Neural cell (in vitro differentiated cells): Measurements from ENCODE around the gene CCDC112. TPM values are rescaled to one million over a fixed set of nuclear protein-coding genes. Genes with fewer than 3 reads are reported as not detected.
"Not testable (repeated sequence)": the region's sequence is repeated elsewhere in the genome, so short reads cannot be mapped to it uniquely, and the experiment has no call there.

Experiments
- H2AFZ ChIP-seq: fragments of 200-600, 300-800 bp; sonication (generic), shearing (Covaris generic); 2 replicates; pipeline ENCODE4 v1.6.0; 2014; ENCODE audit warnings: low read depth, mild to moderate bottlenecking, antibody characterized with exemption, low read length, moderate library complexity
- H3F3A ChIP-seq: fragments of 200-600 bp; shearing (Covaris generic); 2 replicates; pipeline ENCODE4 v1.6.1; 2016; ENCODE audit warnings: mild to moderate bottlenecking, moderate library complexity, mixed read lengths, antibody characterized with exemption, low read length; ENCODE audit not compliant: insufficient read depth, poor library complexity, severe bottlenecking
- H3K27ac ChIP-seq: fragments of 200-600, 300-800 bp; sonication (generic), shearing (Covaris generic); 2 replicates; pipeline ENCODE4 v1.5.1; 2014; ENCODE audit warnings: mild to moderate bottlenecking, low read length, moderate library complexity
- H3K27me3 ChIP-seq: fragments of 300-800, 200-600 bp; sonication (generic), shearing (Covaris generic); 2 replicates; pipeline ENCODE4 v1.6.0; 2014; ENCODE audit warnings: mild to moderate bottlenecking, low read depth, low read length, moderate library complexity; ENCODE audit not compliant: insufficient read depth
- H3K36me3 ChIP-seq: fragments of 300-800, 200-600 bp; sonication (generic), shearing (Covaris generic); 2 replicates; pipeline ENCODE4 v1.5.1; 2014; ENCODE audit warnings: mild to moderate bottlenecking, antibody characterized with exemption, low read length, moderate library complexity; ENCODE audit not compliant: insufficient read depth
- H3K4me2 ChIP-seq: fragments of 300-800, 200-600 bp; sonication (generic), shearing (Covaris generic); 2 replicates; pipeline ENCODE4 v1.6.0; 2014; ENCODE audit warnings: mild to moderate bottlenecking, low read length
- H3K4me3 ChIP-seq: fragments of 300-800, 200-600 bp; sonication (generic), shearing (Covaris generic); 2 replicates; pipeline ENCODE4 v1.5.1; 2014; ENCODE audit warnings: mild to moderate bottlenecking, low read length, moderate library complexity
- H3K79me2 ChIP-seq: fragments of 200-600 bp; shearing (Covaris generic); replicated peaks from 2 replicates; pipeline ENCODE4 v1.6.0; 2014; ENCODE audit warnings: mild to moderate bottlenecking, low read length, moderate library complexity; ENCODE audit not compliant: insufficient read depth
- H3K9ac ChIP-seq: fragments of 300-800, 200-600 bp; sonication (generic), shearing (Covaris generic); 2 replicates; pipeline ENCODE4 v1.6.1; 2016; ENCODE audit warnings: mild to moderate bottlenecking, low read length, mixed read lengths
- H3K9me2 ChIP-seq: fragments of 200-600 bp; shearing (Covaris generic); 2 replicates; pipeline ENCODE4 v1.6.1; 2016; ENCODE audit warnings: mild to moderate bottlenecking, low read length, mixed read lengths; ENCODE audit not compliant: insufficient read depth
- H3K9me3 ChIP-seq: fragments of 200-600, 300-800 bp; sonication (generic), shearing (Covaris generic); 2 replicates; pipeline ENCODE4 v1.6.1; 2016; ENCODE audit warnings: mild to moderate bottlenecking, mixed run types, low read length, moderate library complexity, mixed read lengths
- H4K20me1 ChIP-seq: fragments of 200-600 bp; shearing (Covaris generic); 2 replicates; pipeline ENCODE4 v1.6.1; 2016; ENCODE audit warnings: mild to moderate bottlenecking, mixed run types; ENCODE audit not compliant: insufficient read depth
- EP300 ChIP-seq: fragments of 450-650 bp; conservative IDR thresholded peaks from 2 replicates; pipeline ENCODE4 v1.6.1; 2014; ENCODE audit warnings: antibody characterized with exemption, mild to moderate bottlenecking, moderate library complexity; ENCODE audit not compliant: poor library complexity, severe bottlenecking
- SMC3 ChIP-seq: fragments of 450-650 bp; conservative IDR thresholded peaks from 2 replicates; pipeline ENCODE4 v1.6.1; 2014; ENCODE audit warnings: antibody characterized with exemption, mild to moderate bottlenecking, moderate library complexity; ENCODE audit not compliant: poor library complexity
- TAF1 ChIP-seq: IDR thresholded peaks from 2 replicates; pipeline ENCODE4 v1.6.1; 2012; ENCODE audit warnings: low read depth
- polyA plus RNA-seq: library from polyadenylated mRNA; depleted of rRNA; stranded (reverse); fragments of >200 nt; gene quantifications from 2 replicates; pipeline ENCODE4 v1.2.3, GENCODE V29; 2014
- TF ChIP-seq, protein P1 (sequence below): IDR thresholded peaks from 2 replicates; pipeline ENCODE4 v1.6.1; 2012; ENCODE audit warnings: borderline replicate concordance

CCDC112 gene
- polyA plus RNA-seq, 1 donor from 2014 or later = 76.7 TPM

DNA sequence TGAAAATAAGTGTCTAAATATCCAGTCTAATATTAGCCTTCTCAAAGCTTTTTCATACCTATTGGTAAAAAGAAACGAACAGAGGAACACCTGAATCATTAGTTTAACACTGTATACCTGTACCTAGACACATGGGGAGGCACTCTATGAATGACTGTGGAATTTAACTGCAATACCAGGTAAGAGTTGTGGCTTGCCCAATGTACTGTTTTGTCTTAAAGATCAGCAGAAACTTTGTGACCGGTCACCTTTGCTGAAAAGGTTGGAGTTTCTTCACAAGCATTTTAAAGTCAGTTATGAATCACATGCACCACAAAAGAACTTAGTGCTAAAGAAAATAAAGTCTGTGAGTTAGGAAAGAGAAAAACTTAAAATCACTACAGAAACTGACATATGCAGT lies 36.2 kb downstream of the CCDC112 start:
- Histone ChIP-seq H3K9me3 (no peaks in the 10 kb centered on the region), H3K36me3 (peaks cover 9% of the 10 kb centered on the region), H4K20me1 (no peaks in the 10 kb centered on the region), H3K27me3 (no peaks in the 10 kb centered on the region), H3K9me2 (no peaks in the 10 kb centered on the region), H3K4me2 (no peak overlapping the region), H3F3A (no peaks in the 10 kb centered on the region), H3K27ac (no peak overlapping the region), H3K79me2 (peaks cover 45% of the 10 kb centered on the region), H3K9ac (no peak overlapping the region), H3K4me3 (peak overlapping the region; percentile 82), H2AFZ (no peak overlapping the region)
- TF ChIP-seq, protein P1, sequence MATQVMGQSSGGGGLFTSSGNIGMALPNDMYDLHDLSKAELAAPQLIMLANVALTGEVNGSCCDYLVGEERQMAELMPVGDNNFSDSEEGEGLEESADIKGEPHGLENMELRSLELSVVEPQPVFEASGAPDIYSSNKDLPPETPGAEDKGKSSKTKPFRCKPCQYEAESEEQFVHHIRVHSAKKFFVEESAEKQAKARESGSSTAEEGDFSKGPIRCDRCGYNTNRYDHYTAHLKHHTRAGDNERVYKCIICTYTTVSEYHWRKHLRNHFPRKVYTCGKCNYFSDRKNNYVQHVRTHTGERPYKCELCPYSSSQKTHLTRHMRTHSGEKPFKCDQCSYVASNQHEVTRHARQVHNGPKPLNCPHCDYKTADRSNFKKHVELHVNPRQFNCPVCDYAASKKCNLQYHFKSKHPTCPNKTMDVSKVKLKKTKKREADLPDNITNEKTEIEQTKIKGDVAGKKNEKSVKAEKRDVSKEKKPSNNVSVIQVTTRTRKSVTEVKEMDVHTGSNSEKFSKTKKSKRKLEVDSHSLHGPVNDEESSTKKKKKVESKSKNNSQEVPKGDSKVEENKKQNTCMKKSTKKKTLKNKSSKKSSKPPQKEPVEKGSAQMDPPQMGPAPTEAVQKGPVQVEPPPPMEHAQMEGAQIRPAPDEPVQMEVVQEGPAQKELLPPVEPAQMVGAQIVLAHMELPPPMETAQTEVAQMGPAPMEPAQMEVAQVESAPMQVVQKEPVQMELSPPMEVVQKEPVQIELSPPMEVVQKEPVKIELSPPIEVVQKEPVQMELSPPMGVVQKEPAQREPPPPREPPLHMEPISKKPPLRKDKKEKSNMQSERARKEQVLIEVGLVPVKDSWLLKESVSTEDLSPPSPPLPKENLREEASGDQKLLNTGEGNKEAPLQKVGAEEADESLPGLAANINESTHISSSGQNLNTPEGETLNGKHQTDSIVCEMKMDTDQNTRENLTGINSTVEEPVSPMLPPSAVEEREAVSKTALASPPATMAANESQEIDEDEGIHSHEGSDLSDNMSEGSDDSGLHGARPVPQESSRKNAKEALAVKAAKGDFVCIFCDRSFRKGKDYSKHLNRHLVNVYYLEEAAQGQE = no peak
- no peak for TF ChIP-seq EP300
- TF ChIP-seq SMC3 = no peak
- no peak for TF ChIP-seq TAF1

DNA sequence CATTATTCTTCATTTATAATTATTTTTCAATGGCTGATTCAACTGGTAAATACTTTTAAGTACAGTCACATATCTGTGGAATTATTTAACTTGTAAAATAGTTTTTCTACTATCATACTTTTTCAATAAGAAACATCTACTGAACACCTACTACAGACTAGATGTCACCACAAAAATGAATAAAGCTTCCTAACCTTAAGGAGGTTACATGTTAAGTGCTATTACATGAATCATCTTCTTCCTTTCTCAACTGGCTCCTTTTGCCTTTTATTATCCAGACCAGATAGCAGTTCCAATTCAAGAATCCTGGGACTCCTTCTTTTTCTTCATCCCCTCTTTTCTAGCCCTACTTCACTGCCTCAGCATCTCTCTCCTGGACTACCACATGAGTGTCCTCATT lies 38.5 kb downstream of the CCDC112 start:
- H3K79me2 ChIP-seq = peaks cover 50% of the 10 kb centered on the region
- H3K27ac ChIP-seq = no peak overlapping the region
- no peaks in the 10 kb centered on the region for H3K36me3 ChIP-seq
- no peak overlapping the region for H3K4me2 ChIP-seq
- no peaks in the 10 kb centered on the region for H3K9me3 ChIP-seq
- no peaks in the 10 kb centered on the region for H3K27me3 ChIP-seq
- H4K20me1 ChIP-seq = no peaks in the 10 kb centered on the region
- no peaks in the 10 kb centered on the region for H3F3A ChIP-seq
- no peak overlapping the region for H2AFZ ChIP-seq
- no peaks in the 10 kb centered on the region for H3K9me2 ChIP-seq
- TF ChIP-seq EP300 = no peak
- TF ChIP-seq, protein P1 = no peak
- H3K4me3 ChIP-seq = no peak overlapping the region
- H3K9ac ChIP-seq = no peak overlapping the region

DNA sequence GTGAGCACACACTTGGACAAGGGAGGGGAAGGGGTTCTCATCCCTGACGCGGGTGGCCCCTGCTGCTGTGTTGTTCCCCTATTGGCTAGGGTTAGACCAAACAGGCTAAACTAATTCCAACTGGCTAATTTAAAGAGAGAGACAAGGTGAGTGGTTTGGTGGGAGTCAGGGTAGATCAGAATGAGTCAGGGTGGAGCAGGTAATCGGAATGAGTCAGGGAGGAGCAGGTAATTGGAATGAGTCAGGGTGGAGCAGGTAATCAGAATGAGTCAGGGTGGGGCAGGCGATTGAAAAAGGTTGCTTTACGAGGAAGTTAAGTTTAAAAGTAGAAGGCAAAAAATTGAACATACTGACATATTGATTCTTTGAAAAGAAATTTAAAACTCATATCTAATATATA lies 47.1 kb downstream of the CCDC112 start:
- not testable (repeated sequence) for H3K36me3 ChIP-seq, H3K27me3 ChIP-seq

More for the DNA sequence above, 47.1 kb downstream of the CCDC112 start:
- not testable (repeated sequence) for H3K9ac ChIP-seq, H3K79me2 ChIP-seq, H3K9me2 ChIP-seq, H3K4me3 ChIP-seq, H3K27ac ChIP-seq, H2AFZ ChIP-seq, H3F3A ChIP-seq, H3K9me3 ChIP-seq, H4K20me1 ChIP-seq, H3K4me2 ChIP-seq
